IMR-90 (cell line): ENCODE results near the gene TULP3. TPM values are rescaled to one million over a fixed set of nuclear protein-coding genes. Genes with fewer than 3 reads are reported as not detected.
"Not testable (repeated sequence)": the region's sequence is repeated elsewhere in the genome, so short reads cannot be mapped to it uniquely, and the experiment has no call there.

Experiments
- ATAC-seq: fragments of 200-7000 bp; cut with Tn5 transposase; 2 replicates; pipeline ENCODE4 v1.9.1; 2020; ENCODE audit warnings: low read depth, mild to moderate bottlenecking, moderate library complexity
- BruUV-seq: library from RNA; stranded (reverse); fragments of 400-500 nt; replicated peaks from 2 replicates; lab custom pipeline; 2021; lab: Mats Ljungman, UMichigan
- CTCF ChIA-PET: fragments of 300-600 bp; formaldehyde crosslinking; extraction: SDS; loops from one replicate; lab custom pipeline; 2021; ENCODE audit warnings: antibody characterized with exemption; lab: Yijun Ruan, JAX
- POLR2A ChIA-PET: fragments of 300-600 bp; sonication (Branson Sonifier 250); formaldehyde crosslinking; loops from one replicate; lab custom pipeline; 2022; ENCODE audit warnings: antibody characterized with exemption; ENCODE audit not compliant: unreplicated experiment; lab: Charles Lee
- DNase-seq: peaks from one replicate; pipeline ENCODE4 v3.0.0; 2013
- H2AFZ ChIP-seq: replicated peaks from 2 replicates; pipeline ENCODE3; 2013; ENCODE audit warnings: low read length, mild to moderate bottlenecking; ENCODE audit not compliant: poor library complexity
- H2AK5ac ChIP-seq: 2 replicates; pipeline ENCODE4 v1.6.1; 2013; ENCODE audit warnings: low read depth, low read length, inconsistent platforms
- H2AK9ac ChIP-seq: replicated peaks from 2 replicates; pipeline ENCODE3; 2013; ENCODE audit warnings: mild to moderate bottlenecking, low read depth, low read length, moderate library complexity; ENCODE audit not compliant: poor library complexity
- H2BK120ac ChIP-seq: 2 replicates; pipeline ENCODE4 v1.6.1; 2013; ENCODE audit warnings: low read depth, low read length, inconsistent platforms
- H2BK15ac ChIP-seq: 3 replicates; pipeline ENCODE4 v1.6.1; 2013; ENCODE audit warnings: low read depth, low read length, inconsistent platforms
- H2BK20ac ChIP-seq: 2 replicates; pipeline ENCODE4 v1.6.1; 2013; ENCODE audit warnings: low read depth, mild to moderate bottlenecking, inconsistent platforms, low read length, moderate library complexity
- H2BK5ac ChIP-seq: 2 replicates; pipeline ENCODE4 v1.6.1; 2013; ENCODE audit warnings: mild to moderate bottlenecking, low read depth, low read length, inconsistent platforms; ENCODE audit not compliant: poor library complexity, severe bottlenecking
- H3K14ac ChIP-seq: replicated peaks from 2 replicates; pipeline ENCODE4 v1.6.1; 2013; ENCODE audit warnings: low read depth, low read length, inconsistent platforms
- H3K18ac ChIP-seq: 2 replicates; pipeline ENCODE4 v1.6.1; 2013; ENCODE audit warnings: low read depth, low read length, control low read depth
- H3K23ac ChIP-seq: 2 replicates; pipeline ENCODE4 v1.6.1; 2013; ENCODE audit warnings: low read depth, low read length, inconsistent platforms
- H3K27ac ChIP-seq: 2 replicates; pipeline ENCODE4 v1.5.1; 2013; ENCODE audit warnings: mild to moderate bottlenecking, control low read depth, low read length; ENCODE audit not compliant: insufficient read depth
- H3K27me3 ChIP-seq: 2 replicates; pipeline ENCODE4 v1.6.1; 2013; ENCODE audit warnings: low read length; ENCODE audit not compliant: control insufficient read depth, insufficient read depth
- H3K36me3 ChIP-seq: 2 replicates; pipeline ENCODE4 v1.6.1; 2013; ENCODE audit warnings: low read length, mixed read lengths; ENCODE audit not compliant: control insufficient read depth, insufficient read depth
- H3K4ac ChIP-seq: 2 replicates; pipeline ENCODE4 v1.6.1; 2013; ENCODE audit warnings: low read depth, low read length, inconsistent platforms
- H3K4me1 ChIP-seq: 2 replicates; pipeline ENCODE4 v1.6.1; 2013; ENCODE audit warnings: low read length, mixed read lengths; ENCODE audit not compliant: control insufficient read depth, insufficient read depth
- H3K4me2 ChIP-seq: 2 replicates; pipeline ENCODE4 v1.6.1; 2013; ENCODE audit warnings: low read depth, mild to moderate bottlenecking, control low read depth, low read length, moderate library complexity
- H3K4me3 ChIP-seq: 2 replicates; pipeline ENCODE4 v1.5.1; 2013; ENCODE audit warnings: low read depth, mild to moderate bottlenecking, control low read depth, low read length, moderate library complexity; ENCODE audit not compliant: insufficient read depth
- H3K56ac ChIP-seq: 2 replicates; pipeline ENCODE4 v1.6.1; 2013; ENCODE audit warnings: low read length, inconsistent platforms; ENCODE audit not compliant: insufficient read depth; ENCODE audit errors: extremely low read depth
- H3K79me1 ChIP-seq, 2 experiments: 2 replicates each; pipeline ENCODE4 v1.6.1; 2013; ENCODE audit warnings: low read length in 2 of 2, inconsistent platforms in 1 of 2, low read depth in 1 of 2
- H3K9ac ChIP-seq: 2 replicates; pipeline ENCODE4 v1.6.1; 2013; ENCODE audit warnings: low read depth, low read length, control low read depth
- H3K9me1 ChIP-seq: 2 replicates; pipeline ENCODE4 v1.6.1; 2013; ENCODE audit warnings: low read length, inconsistent platforms; ENCODE audit not compliant: insufficient read depth
- H3K9me3 ChIP-seq: 2 replicates; pipeline ENCODE4 v1.6.1; 2013; ENCODE audit warnings: low read length; ENCODE audit not compliant: control insufficient read depth, insufficient read depth
- H4K20me1 ChIP-seq: 2 replicates; pipeline ENCODE4 v1.6.1; 2013; ENCODE audit warnings: low read length, inconsistent platforms; ENCODE audit not compliant: insufficient read depth
- H4K5ac ChIP-seq: 2 replicates; pipeline ENCODE4 v1.6.1; 2013; ENCODE audit warnings: mild to moderate bottlenecking, low read depth, low read length, control low read depth
- H4K8ac ChIP-seq, 2 experiments: 2 replicates each; pipeline ENCODE4 v1.6.1; 2013; ENCODE audit warnings: low read depth in 2 of 2, low read length in 2 of 2, control low read depth in 1 of 2, inconsistent platforms in 1 of 2
- H4K91ac ChIP-seq: 2 replicates; pipeline ENCODE4 v1.6.1; 2013; ENCODE audit warnings: low read depth, low read length, inconsistent platforms; ENCODE audit not compliant: insufficient read depth
- WGBS, 2 experiments: methylation state at CpG; one replicate each; pipeline versions ENCODE4 v1.1.5 to v1.1.7; 2013; ENCODE audit warnings: missing lambda C conversion rate in 2 of 2; ENCODE audit not compliant: insufficient read length in 1 of 2; ENCODE audit errors: extremely low coverage in 2 of 2; 5-methylcytosine and 5-hydroxymethylcytosine counted together
- dilution Hi-C: fragments of 300-500 bp; cut with HindIII; formaldehyde crosslinking; loops from one replicate; pipeline ENCODE4 v1.14.3; 2018; ENCODE audit warnings: low sequenced_read_pairs; ENCODE audit not compliant: unreplicated experiment
- in situ Hi-C: fragments of 300-500 bp; cut with MboI; formaldehyde crosslinking; loops from 3 replicates; pipeline ENCODE4 v1.14.3; 2019; ENCODE audit warnings: low sequenced_read_pairs, inconsistent platforms, mixed read lengths
- intact Hi-C: fragments of 100-400 bp; cut with micrococcal nuclease; formaldehyde crosslinking; loops from 2 replicates; pipeline ENCODE4 v1.10.0; 2022
- polyA plus RNA-seq, 3 experiments: library from polyadenylated mRNA; depleted of rRNA; stranded (reverse); fragments of >200 nt; gene quantifications; 2 replicates each; pipeline ENCODE4 v1.2.3, GENCODE V29; 2012; ENCODE audit warnings: low replicate concordance in 1 of 3
- total RNA-seq: library from RNA; depleted of rRNA; stranded (reverse); fragments of >200 nt; gene quantifications from 2 replicates; pipeline ENCODE4 v1.2.3, GENCODE V29; 2012

TULP3 gene
- total and polyA plus RNA-seq, 2 of the 4 experiments (the other 2 are of a cell fraction), result 35.2 to 35.5 TPM

DNA sequence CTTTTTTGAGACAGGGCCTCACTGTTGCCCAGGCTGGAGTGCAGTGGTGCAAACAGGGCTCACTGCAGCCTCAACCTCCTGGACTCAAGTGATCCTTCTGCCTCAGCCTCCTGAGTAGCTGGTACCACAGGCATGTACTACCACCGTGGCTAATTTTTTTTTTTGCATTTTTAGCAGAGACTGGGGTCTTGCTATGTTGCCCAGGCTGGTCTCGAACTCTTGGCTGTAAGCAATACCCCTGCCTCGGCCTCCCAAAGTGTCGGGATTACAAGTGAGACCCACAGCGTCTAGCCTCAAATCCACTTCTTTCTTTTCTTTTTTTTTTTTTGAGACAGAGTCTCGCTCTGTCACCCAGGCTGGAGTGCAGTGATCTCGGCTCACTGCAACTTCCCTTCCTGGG is 27.3 kb upstream of the TULP3 start:
- H2BK20ac ChIP-seq, H3K4me2 ChIP-seq, H2BK120ac ChIP-seq, DNase-seq, H2BK15ac ChIP-seq, ATAC-seq, H3K4me1 ChIP-seq, H2BK5ac ChIP-seq, intact Hi-C loops, H3K27ac ChIP-seq, H3K9me3 ChIP-seq, in situ Hi-C loops, H2AK9ac ChIP-seq, H3K4ac ChIP-seq, H3K4me3 ChIP-seq, H3K9ac ChIP-seq, POLR2A ChIA-PET, H2AK5ac ChIP-seq, H4K20me1 ChIP-seq, H3K18ac ChIP-seq, H3K23ac ChIP-seq, H4K8ac ChIP-seq, H3K56ac ChIP-seq, H3K14ac ChIP-seq, H4K5ac ChIP-seq, H3K9me1 ChIP-seq, H2AFZ ChIP-seq, BruUV-seq, dilution Hi-C loops, H3K27me3 ChIP-seq, H4K91ac ChIP-seq: not testable (repeated sequence)
- H3K79me1 ChIP-seq, result peaks cover under 1 to 20% of the 10 kb centered on the region in 2 experiments; a peak in 3 of 4 replicates
- H3K36me3 ChIP-seq, result peaks cover 26% of the 10 kb centered on the region
- CTCF ChIA-PET, result interaction anchor here (1.6 kb wide), 1 partner anchor 10 kb away, joined by 6 read pairs; no protein-coding TSS in a partner anchor
- WGBS, 2 experiments, result 100% methylated on average over 2 of the region's 7 CpGs; no CpG with 5 or more reads in 1 of the 2 experiments
